Neural cell (in vitro differentiated cells): ENCODE results near the gene KLHDC9.

ENCODE experiments used
- EP300 ChIP-seq: fragments of 450-650 bp; conservative IDR thresholded peaks from 2 replicates; pipeline ENCODE4 v1.6.1; 2014; ENCODE audit warnings: antibody characterized with exemption, mild to moderate bottlenecking, moderate library complexity; ENCODE audit not compliant: poor library complexity, severe bottlenecking
- EZH2 ChIP-seq: fragments of 200-600, 300-800 bp; shearing (Covaris generic), sonication (generic); IDR thresholded peaks from 2 replicates; pipeline ENCODE4 v1.6.1; 2014; ENCODE audit warnings: antibody characterized with exemption, low read length, borderline replicate concordance, mild to moderate bottlenecking; ENCODE audit not compliant: insufficient read depth, poor library complexity, severe bottlenecking
- POLR2AphosphoS5 ChIP-seq: IDR thresholded peaks from 2 replicates; pipeline ENCODE4 v1.6.1; 2012
- REST ChIP-seq: IDR thresholded peaks from 2 replicates; pipeline ENCODE4 v1.6.1; 2012; ENCODE audit warnings: borderline replicate concordance
- TF ChIP-seq, protein P1 (sequence below): fragments of 450-650 bp; IDR thresholded peaks from 2 replicates; pipeline ENCODE4 v1.5.1; 2014; ENCODE audit warnings: antibody characterized with exemption, mild to moderate bottlenecking, moderate library complexity; ENCODE audit not compliant: poor library complexity, severe bottlenecking

DNA sequence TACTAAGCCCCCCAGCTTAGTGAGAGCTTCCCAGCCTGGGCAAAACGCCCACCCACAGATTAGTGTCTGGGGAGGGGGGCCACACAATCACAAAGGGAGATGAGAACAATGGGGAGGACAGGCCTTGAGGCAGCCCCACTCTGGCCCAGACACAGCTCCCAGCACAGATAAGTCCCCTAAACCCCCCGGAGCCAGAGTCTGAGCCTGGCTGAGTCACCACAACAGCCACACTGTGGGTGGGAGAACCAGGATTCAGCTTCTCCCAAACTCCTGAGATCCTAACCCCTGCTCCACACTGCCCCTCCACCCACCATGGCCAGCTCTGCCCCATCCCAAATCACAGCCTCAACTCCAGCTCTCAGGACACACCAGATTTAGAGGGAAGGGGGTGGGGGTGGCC, 13.0 kb upstream of the KLHDC9 start:
- TF ChIP-seq REST (no peak), EP300 (no peak), POLR2AphosphoS5 (no peak), EZH2 (no peak)
- TF ChIP-seq, protein P1, sequence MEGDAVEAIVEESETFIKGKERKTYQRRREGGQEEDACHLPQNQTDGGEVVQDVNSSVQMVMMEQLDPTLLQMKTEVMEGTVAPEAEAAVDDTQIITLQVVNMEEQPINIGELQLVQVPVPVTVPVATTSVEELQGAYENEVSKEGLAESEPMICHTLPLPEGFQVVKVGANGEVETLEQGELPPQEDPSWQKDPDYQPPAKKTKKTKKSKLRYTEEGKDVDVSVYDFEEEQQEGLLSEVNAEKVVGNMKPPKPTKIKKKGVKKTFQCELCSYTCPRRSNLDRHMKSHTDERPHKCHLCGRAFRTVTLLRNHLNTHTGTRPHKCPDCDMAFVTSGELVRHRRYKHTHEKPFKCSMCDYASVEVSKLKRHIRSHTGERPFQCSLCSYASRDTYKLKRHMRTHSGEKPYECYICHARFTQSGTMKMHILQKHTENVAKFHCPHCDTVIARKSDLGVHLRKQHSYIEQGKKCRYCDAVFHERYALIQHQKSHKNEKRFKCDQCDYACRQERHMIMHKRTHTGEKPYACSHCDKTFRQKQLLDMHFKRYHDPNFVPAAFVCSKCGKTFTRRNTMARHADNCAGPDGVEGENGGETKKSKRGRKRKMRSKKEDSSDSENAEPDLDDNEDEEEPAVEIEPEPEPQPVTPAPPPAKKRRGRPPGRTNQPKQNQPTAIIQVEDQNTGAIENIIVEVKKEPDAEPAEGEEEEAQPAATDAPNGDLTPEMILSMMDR = no peak
